OCI-LY3 (cell line): ENCODE measurements around the gene PRKG2.

ENCODE experiments used
- CTCF ChIP-seq: fragments of 200-600, 300-600 bp; sonication (generic); IDR thresholded peaks from 2 replicates; pipeline ENCODE4 v1.5.1; 2014; ENCODE audit warnings: antibody characterized with exemption, low read length, low read depth
- EZH2phosphoT487 ChIP-seq: fragments of 200-600 bp; shearing (Covaris generic); IDR thresholded peaks from 2 replicates; pipeline ENCODE4 v1.6.1; 2018; ENCODE audit warnings: antibody characterized with exemption, mixed run types, low read depth

DNA sequence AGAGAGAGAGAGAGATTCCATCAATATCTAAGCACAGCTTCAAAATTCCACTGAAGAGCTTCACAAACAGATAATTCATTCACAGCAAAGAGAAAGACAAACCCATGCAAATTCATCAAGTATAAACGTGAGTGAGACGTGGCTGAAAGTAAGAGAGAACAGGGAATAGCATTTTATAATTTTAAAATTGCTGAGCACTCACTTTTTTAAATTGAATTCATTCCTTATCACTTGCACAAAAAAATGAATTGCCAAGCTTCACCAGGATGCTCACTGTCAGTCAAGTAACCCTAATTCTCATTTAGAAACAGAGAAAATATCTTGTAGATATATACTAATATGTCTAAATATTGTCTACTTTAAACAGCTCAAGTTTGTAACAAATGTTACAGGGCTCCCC is 144.0 kb downstream of the PRKG2 start:
- TF ChIP-seq CTCF (no peak), EZH2phosphoT487 (no peak)
